NCI-H1436 (cell line): ENCODE measurements around the gene PCDHGA6.
"Not testable (repeated sequence)": the region's sequence is repeated elsewhere in the genome, so short reads cannot be mapped to it uniquely, and the experiment has no call there.

ENCODE experiments used
- DNase-seq: peaks from one replicate; lab custom pipeline; 2025; lab: John Stamatoyannopoulos, UW

The PCDHGA6 gene

GRCh38 chr5:141359790-141360426, 13.8 kb upstream of the PCDHGA6 start, which contains the start of gene PCDHGB2:
TSS of gene PCDHGB2 (plus strand) at chr5:141359994. CDS start at chr5:141360136, 142 bp downstream.
- no peak for DNase-seq

GRCh38 chr5:141360685-141361084, 13.0 kb upstream of the PCDHGA6 start:
- no peak for DNase-seq

GRCh38 chr5:141362719-141363118, 11.0 kb upstream of the PCDHGA6 start:
- DNase-seq = no peak

GRCh38 chr5:141363952-141364660, 9.6 kb upstream of the PCDHGA6 start, which contains the start of gene PCDHGA5:
TSS of gene PCDHGA5 (plus strand) at chr5:141364162. CDS start at chr5:141364331, 169 bp downstream.
- DNase-seq = no peak

GRCh38 chr5:141366016-141366896, 7.4 kb upstream of the PCDHGA6 start:
- DNase-seq = no peak

GRCh38 chr5:141369994-141370848, 3.5 kb upstream of the PCDHGA6 start, which contains the start of gene PCDHGB3:
TSS of gene PCDHGB3 (plus strand) at chr5:141370242. CDS start at chr5:141370395, 153 bp downstream.
- no peak for DNase-seq

- DNase-seq = no peak
These were observed 1.9 kb upstream of the PCDHGA6 start for GRCh38 chr5:141371572-141372475.

GRCh38 chr5:141374627-141375026, 936 bp downstream of the PCDHGA6 start:
- no peak for DNase-seq

GRCh38 chr5:141375444-141376155, 1.9 kb downstream of the PCDHGA6 start:
- DNase-seq = not testable (repeated sequence)

GRCh38 chr5:141382469-141383294, 9.0 kb downstream of the PCDHGA6 start, which contains the start of gene PCDHGA7:
TSS of gene PCDHGA7 (plus strand) at chr5:141382742. CDS start at chr5:141382900, 158 bp downstream.
- DNase-seq = no peak

GRCh38 chr5:141383345-141383744, 9.7 kb downstream of the PCDHGA6 start:
- no peak for DNase-seq

- DNase-seq = no peak
These were observed 11.0 kb downstream of the PCDHGA6 start for GRCh38 chr5:141384471-141385267.

- not testable (repeated sequence) for DNase-seq
These were observed 14.0 kb downstream of the PCDHGA6 start, which contains the start of gene PCDHGB4 for GRCh38 chr5:141387557-141388311. TSS of gene PCDHGB4 (plus strand) at chr5:141387698. CDS start at chr5:141387885, 187 bp downstream.

GRCh38 chr5:141388661-141389060, 15.0 kb downstream of the PCDHGA6 start:
- DNase-seq = no peak

GRCh38 chr5:141389153-141390042, 15.7 kb downstream of the PCDHGA6 start:
- DNase-seq = no peak
